Calu3 (cell line): Measurements from ENCODE around the gene MT1B. TPM values are rescaled to one million over a fixed set of nuclear protein-coding genes. Genes with fewer than 3 reads are reported as not detected.

ENCODE experiments used
- BruUV-seq: library from RNA; stranded (reverse); fragments of 400-500 nt; replicated peaks from 2 replicates; lab custom pipeline; 2021; lab: Mats Ljungman, UMichigan
- CTCF ChIA-PET: fragments of 300-600 bp; sonication (Branson Sonifier 250); formaldehyde crosslinking; loops from one replicate; lab custom pipeline; 2022; ENCODE audit warnings: antibody characterized with exemption; lab: Charles Lee
- DNase-seq: peaks from one replicate; pipeline ENCODE4 v3.0.0; 2022
- H3K27ac Mint-ChIP-seq: one replicate; pipeline ENCODE4 v1.8.0; 2022; ENCODE audit warnings: mixed read lengths; ENCODE audit not compliant: unreplicated experiment
- H3K27me3 Mint-ChIP-seq: one replicate; pipeline ENCODE4 v1.8.0; 2022; ENCODE audit warnings: mixed read lengths; ENCODE audit not compliant: unreplicated experiment
- H3K36me3 Mint-ChIP-seq: one replicate; pipeline ENCODE4 v1.8.0; 2022; ENCODE audit warnings: mild to moderate bottlenecking, moderate library complexity, mixed read lengths; ENCODE audit not compliant: insufficient read depth, unreplicated experiment
- H3K4me1 Mint-ChIP-seq: one replicate; pipeline ENCODE4 v1.8.0; 2022; ENCODE audit warnings: mild to moderate bottlenecking, low read depth, mixed read lengths; ENCODE audit not compliant: unreplicated experiment
- H3K4me3 Mint-ChIP-seq: one replicate; pipeline ENCODE4 v1.8.0; 2022; ENCODE audit warnings: mild to moderate bottlenecking, low read depth, moderate library complexity, mixed read lengths; ENCODE audit not compliant: unreplicated experiment
- H3K9me3 Mint-ChIP-seq: one replicate; pipeline ENCODE4 v1.8.0; 2022; ENCODE audit warnings: low read depth, mixed read lengths; ENCODE audit not compliant: unreplicated experiment
- CTCF ChIP-seq: fragments of 200-600 bp; IDR thresholded peaks from one replicate; pipeline ENCODE4 v1.8.0; 2022; ENCODE audit warnings: antibody characterized with exemption; ENCODE audit not compliant: unreplicated experiment
- intact Hi-C: fragments of 100-400 bp; cut with micrococcal nuclease; formaldehyde crosslinking; loops from one replicate; pipeline ENCODE4 v1.10.0; 2022; ENCODE audit not compliant: unreplicated experiment
- total RNA-seq: library from RNA; stranded (reverse); gene quantifications from 2 replicates; pipeline ENCODE4 v1.2.3, GENCODE V29; 2022

MT1B gene
- total RNA-seq, 1 experiment from 2014 or later = not detected

- Mint-ChIP-seq H3K4me3 (peak within 1 kb of the TSS; percentile 80), H3K36me3 (peaks cover 18% of the 10 kb centered on the region), H3K4me1 (peaks cover 40% of the 10 kb centered on the region), H3K27ac (peak within 1 kb of the TSS; percentile 6), H3K27me3 (no peaks in the 10 kb centered on the region), H3K9me3 (no peaks in the 10 kb centered on the region)
- intact Hi-C loops = no loop called here
- CTCF ChIA-PET = interaction anchor here (0.6 to 2.1 kb wide), 7 partner anchors 7 to 94 kb away, joined by 3 to 9 read pairs (median 6); partner anchors contain the start of genes MT1E and MT1M
- peak; percentile 95 for DNase-seq
- TF ChIP-seq CTCF = no peak
- BruUV-seq = no TSS peak
Observed at GRCh38 chr16:56608043-56608875, 43.4 kb upstream of the MT1B start, which contains the start of gene MT2A. Gene MT2A, plus strand, starts transcription at chr16:56608584. Its CDS starts 72 bp downstream, at chr16:56608656.

- TSS peak; percentile 99 for BruUV-seq
- Mint-ChIP-seq H3K27ac (peak overlapping the region; percentile 6), H3K36me3 (peaks cover 18% of the 10 kb centered on the region)
Observed at GRCh38 chr16:56608876-56609462, 42.7 kb upstream of the MT1B start.

GRCh38 chr16:56609463-56609921 lies 42.2 kb upstream of the MT1B start:
- intact Hi-C loops = no loop called here
- Mint-ChIP-seq H3K27ac (peak overlapping the region; percentile 6), H3K27me3 (no peaks in the 10 kb centered on the region), H3K4me1 (peaks cover 49% of the 10 kb centered on the region), H3K9me3 (no peaks in the 10 kb centered on the region), H3K36me3 (peaks cover 18% of the 10 kb centered on the region), H3K4me3 (peak overlapping the region; percentile 80)
- no TSS peak for BruUV-seq
- CTCF ChIA-PET = interaction anchor here (0.7 to 2.1 kb wide), 5 partner anchors 8 to 98 kb away, joined by 3 to 9 read pairs (median 3); no protein-coding TSS in a partner anchor
- peak; percentile 52 for DNase-seq
- no peak for TF ChIP-seq CTCF

More at GRCh38 chr16:56608876-56609462, 42.7 kb upstream of the MT1B start:
- H3K4me1 Mint-ChIP-seq = peaks cover 44% of the 10 kb centered on the region
- peak overlapping the region; percentile 80 for H3K4me3 Mint-ChIP-seq
- intact Hi-C loops = no loop called here
- no peak for DNase-seq
- CTCF ChIA-PET = interaction anchor here (0.6 to 2.1 kb wide), 8 partner anchors 8 to 95 kb away, joined by 3 to 9 read pairs (median 5); partner anchors contain the start of genes MT1E and MT1M
- no peaks in the 10 kb centered on the region for H3K27me3 Mint-ChIP-seq
- no peak for TF ChIP-seq CTCF
- H3K9me3 Mint-ChIP-seq = no peaks in the 10 kb centered on the region

- peak overlapping the region; percentile 49 for H3K27ac Mint-ChIP-seq
Observed at GRCh38 chr16:56610017-56610608, 41.6 kb upstream of the MT1B start.

More at GRCh38 chr16:56610017-56610608, 41.6 kb upstream of the MT1B start:
- peaks cover 55% of the 10 kb centered on the region for H3K4me1 Mint-ChIP-seq
- CTCF ChIA-PET = interaction anchor here (1.1 to 2.1 kb wide), 2 partner anchors 9 to 97 kb away, joined by 3 to 6 read pairs; no protein-coding TSS in a partner anchor
- H3K9me3 Mint-ChIP-seq = no peaks in the 10 kb centered on the region
- TF ChIP-seq CTCF = no peak
- intact Hi-C loops = no loop called here
- H3K4me3 Mint-ChIP-seq = peak overlapping the region; percentile 80
- DNase-seq = no peak
- no TSS peak for BruUV-seq
- H3K27me3 Mint-ChIP-seq = no peaks in the 10 kb centered on the region
- peaks cover 18% of the 10 kb centered on the region for H3K36me3 Mint-ChIP-seq
